Keratinocyte (primary cell): ENCODE measurements around the gene VPS13D.

Experiments used
- EZH2 ChIP-seq: IDR thresholded peaks from one replicate; pipeline ENCODE4 v1.6.1; 2012; ENCODE audit warnings: inconsistent platforms, mild to moderate bottlenecking, low read length, moderate library complexity
- TF ChIP-seq, protein P1 (sequence below), 3 experiments: IDR thresholded peaks in 1 of 3; conservative IDR thresholded peaks in 1 of 3; optimal IDR thresholded peaks in 1 of 3; 2 replicates in 2 of 3; 3 replicates in 1 of 3; pipeline versions ENCODE3 to v1.5.1; 2011; ENCODE audit warnings: low read length in 3 of 3, mild to moderate bottlenecking in 3 of 3, moderate library complexity in 2 of 3, control low read depth in 1 of 3, inconsistent platforms in 1 of 3; ENCODE audit not compliant: insufficient read depth in 2 of 3; ENCODE audit errors: extremely low read depth in 1 of 3

DNA sequence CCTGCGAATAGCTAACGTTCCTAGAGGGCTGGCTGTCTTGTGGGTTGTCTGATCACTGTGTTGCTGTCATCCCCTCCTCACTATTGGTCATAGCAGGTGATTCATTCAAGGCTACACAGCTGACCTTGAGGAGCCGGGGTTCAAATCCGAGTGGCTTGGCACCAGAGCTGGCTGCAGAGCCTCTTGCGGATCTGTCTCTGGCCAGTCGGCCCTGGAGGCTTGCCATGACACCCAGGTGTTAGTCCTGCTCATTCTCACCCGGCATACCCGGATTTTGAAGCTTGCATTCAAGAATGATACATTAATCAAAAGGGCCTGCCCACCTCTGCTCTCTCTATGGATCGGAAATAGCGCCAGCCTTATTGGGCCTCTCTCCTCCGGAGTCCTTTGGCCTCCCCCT is 277.8 kb downstream of the VPS13D start:
- TF ChIP-seq, protein P1, sequence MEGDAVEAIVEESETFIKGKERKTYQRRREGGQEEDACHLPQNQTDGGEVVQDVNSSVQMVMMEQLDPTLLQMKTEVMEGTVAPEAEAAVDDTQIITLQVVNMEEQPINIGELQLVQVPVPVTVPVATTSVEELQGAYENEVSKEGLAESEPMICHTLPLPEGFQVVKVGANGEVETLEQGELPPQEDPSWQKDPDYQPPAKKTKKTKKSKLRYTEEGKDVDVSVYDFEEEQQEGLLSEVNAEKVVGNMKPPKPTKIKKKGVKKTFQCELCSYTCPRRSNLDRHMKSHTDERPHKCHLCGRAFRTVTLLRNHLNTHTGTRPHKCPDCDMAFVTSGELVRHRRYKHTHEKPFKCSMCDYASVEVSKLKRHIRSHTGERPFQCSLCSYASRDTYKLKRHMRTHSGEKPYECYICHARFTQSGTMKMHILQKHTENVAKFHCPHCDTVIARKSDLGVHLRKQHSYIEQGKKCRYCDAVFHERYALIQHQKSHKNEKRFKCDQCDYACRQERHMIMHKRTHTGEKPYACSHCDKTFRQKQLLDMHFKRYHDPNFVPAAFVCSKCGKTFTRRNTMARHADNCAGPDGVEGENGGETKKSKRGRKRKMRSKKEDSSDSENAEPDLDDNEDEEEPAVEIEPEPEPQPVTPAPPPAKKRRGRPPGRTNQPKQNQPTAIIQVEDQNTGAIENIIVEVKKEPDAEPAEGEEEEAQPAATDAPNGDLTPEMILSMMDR (optimal IDR thresholded peaks at IDR 0.05 in 1 of 3, IDR thresholded peaks at IDR 0.05 in 1 of 3, conservative IDR thresholded peaks at IDR 0.05 in 1 of 3; ENCODE audit: extremely low read depth in 1 of 3, insufficient read depth in 2 of 3, low read length in 3 of 3) = no peak
- no peak for TF ChIP-seq EZH2
